ENCODE results near the gene RRP1B. TPM values are rescaled to one million over a fixed set of nuclear protein-coding genes. Genes with fewer than 3 reads are reported as not detected.
A peak's percentile ranks its signal among the peaks of the same experiment; 100 is the strongest.

RRP1B gene
- total RNA-seq, 1 donor from 2014 or later: 10.6 TPM

DNA sequence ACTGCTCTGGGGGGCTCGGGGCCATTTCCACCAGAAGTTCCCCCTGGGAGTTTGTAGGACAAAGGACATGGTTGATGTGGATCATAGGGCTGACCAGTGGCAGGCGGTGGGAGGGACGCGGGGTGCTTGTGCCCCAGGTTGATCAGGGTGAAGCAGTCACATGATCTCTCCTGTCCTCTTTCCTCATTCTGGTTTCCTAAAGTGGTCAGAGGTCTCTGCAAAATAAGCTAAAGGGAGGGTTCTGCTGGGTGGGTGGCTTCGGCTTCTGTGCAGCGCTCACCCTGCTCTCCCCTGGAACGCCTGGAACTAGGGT is 68.8 kb downstream of the RRP1B start:
- peaks cover 0 to 10% of the 10 kb centered on the region in 2 donors for H3K36me3 ChIP-seq
- intact Hi-C loops (cut with DNase I): loop anchor here (1.0 to 10.0 kb wide), 4 partner anchors 30 to 1963 kb away; partner anchors contain the start of genes AGPAT3, CSTB and RIPK4
- peaks cover 23 to 51% of the 10 kb centered on the region in 2 donors for H3K4me1 ChIP-seq
- H3K27me3 ChIP-seq: no peaks in the 10 kb centered on the region
- DNase-seq (ENCODE audit: low spot score in 2 of 2): no peak
- peak overlapping the region; percentile 57 to 70 for H3K4me3 ChIP-seq
- H3K9me3 ChIP-seq: no peaks in the 10 kb centered on the region
- peak overlapping the region; percentile 90 to 91 for H3K27ac ChIP-seq
- TF ChIP-seq, protein P1, sequence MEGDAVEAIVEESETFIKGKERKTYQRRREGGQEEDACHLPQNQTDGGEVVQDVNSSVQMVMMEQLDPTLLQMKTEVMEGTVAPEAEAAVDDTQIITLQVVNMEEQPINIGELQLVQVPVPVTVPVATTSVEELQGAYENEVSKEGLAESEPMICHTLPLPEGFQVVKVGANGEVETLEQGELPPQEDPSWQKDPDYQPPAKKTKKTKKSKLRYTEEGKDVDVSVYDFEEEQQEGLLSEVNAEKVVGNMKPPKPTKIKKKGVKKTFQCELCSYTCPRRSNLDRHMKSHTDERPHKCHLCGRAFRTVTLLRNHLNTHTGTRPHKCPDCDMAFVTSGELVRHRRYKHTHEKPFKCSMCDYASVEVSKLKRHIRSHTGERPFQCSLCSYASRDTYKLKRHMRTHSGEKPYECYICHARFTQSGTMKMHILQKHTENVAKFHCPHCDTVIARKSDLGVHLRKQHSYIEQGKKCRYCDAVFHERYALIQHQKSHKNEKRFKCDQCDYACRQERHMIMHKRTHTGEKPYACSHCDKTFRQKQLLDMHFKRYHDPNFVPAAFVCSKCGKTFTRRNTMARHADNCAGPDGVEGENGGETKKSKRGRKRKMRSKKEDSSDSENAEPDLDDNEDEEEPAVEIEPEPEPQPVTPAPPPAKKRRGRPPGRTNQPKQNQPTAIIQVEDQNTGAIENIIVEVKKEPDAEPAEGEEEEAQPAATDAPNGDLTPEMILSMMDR (IDR thresholded peaks at IDR 0.05): no peak

DNA sequence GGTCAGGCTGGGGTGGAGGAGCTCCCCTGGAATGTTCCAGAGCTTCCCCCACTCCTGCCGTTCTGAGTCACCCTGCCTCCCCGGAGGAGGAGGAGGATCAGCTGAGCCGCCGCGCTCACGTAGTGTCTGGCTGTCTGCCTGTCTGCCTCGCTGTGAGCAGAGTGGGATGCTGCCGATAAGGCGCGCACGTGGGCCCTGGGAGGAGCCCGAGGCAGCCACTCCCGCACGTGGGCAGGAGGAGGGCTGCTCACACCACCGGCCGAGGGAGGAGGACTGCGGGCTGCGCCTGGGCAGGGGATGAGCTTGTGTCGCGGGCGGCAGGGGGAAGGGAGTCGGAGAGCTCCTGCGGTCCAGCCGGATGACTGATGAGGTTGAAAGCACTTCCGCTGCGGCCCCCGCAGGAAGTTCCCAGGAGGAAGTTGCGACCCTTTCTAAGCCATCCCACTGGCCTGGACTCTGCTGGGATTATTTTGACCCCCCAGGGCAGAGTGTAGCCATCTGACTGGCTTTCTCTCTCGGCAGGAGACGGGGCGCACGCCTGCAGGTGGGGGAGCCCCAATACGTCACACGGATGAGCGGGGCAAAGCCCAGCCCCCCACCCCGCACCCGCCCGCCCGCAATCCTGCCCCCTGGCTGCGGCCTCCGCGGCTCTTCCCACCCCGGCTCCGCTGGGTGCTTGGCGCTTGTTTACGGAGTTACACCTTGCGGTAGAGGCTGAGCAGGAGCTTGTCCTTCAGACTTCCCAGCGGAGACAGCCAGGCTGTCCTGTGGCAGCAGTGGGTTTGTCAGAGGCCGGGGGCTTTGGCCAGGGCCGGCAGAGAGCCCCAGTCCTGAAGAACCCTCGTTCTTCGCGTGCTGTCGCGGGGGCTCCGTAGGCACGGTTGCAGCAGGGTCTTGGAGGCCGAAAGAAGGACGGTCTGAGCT is 69.4 kb downstream of the RRP1B start:
- TF ChIP-seq, protein P1 (IDR thresholded peaks at IDR 0.05): peak in 2 of 3 experiments; percentile 32 to 48
- Histone ChIP-seq H3K36me3 (peaks cover 0 to 7% of the 10 kb centered on the region in 2 donors), H3K27me3 (no peaks in the 10 kb centered on the region), H3K9me3 (no peaks in the 10 kb centered on the region), H3K4me1 (peaks cover 27 to 57% of the 10 kb centered on the region in 2 donors), H3K4me3 (peak overlapping the region; percentile 57 to 70), H3K27ac (peak overlapping the region; percentile 90 to 91)
- peak; percentile 89 to 98 for DNase-seq (ENCODE audit: low spot score in 2 of 2)
- intact Hi-C loops (cut with DNase I): loop anchor here (1.0 to 10.0 kb wide), 4 partner anchors 30 to 1964 kb away; partner anchors contain the start of genes AGPAT3, CSTB and RIPK4

DNA sequence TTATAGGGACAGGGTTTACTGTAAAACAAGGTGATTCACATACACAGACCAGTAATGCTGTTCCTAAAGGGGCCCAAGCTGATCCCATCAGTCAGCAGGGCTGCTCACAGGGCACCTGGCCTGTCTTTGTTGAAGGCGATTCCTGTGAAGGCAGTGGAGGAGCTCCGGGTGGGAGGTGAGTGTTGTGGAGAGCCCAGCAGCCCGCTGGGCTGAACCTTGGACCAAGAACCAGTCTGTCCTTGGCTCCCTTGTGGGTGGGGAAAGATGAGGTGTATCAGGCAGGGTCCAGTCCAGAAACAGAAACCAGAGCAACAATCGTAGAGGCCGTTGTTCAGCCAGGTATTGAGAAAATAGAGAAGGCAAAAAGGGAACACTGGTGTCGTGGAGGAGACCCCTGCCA is 72.1 kb downstream of the RRP1B start:
- no peak for DNase-seq (ENCODE audit: low spot score in 2 of 2)
- Histone ChIP-seq H3K4me1 (peaks cover 33 to 63% of the 10 kb centered on the region in 2 donors), H3K27me3 (no peaks in the 10 kb centered on the region), H3K4me3 (peak overlapping the region in 1 of 2 donors; percentile 19), H3K9me3 (no peaks in the 10 kb centered on the region), H3K36me3 (no peaks in the 10 kb centered on the region), H3K27ac (peak overlapping the region; percentile 36 to 57)
- TF ChIP-seq, protein P1 (IDR thresholded peaks at IDR 0.05): no peak
- intact Hi-C loops (cut with DNase I): no loop called here

DNA sequence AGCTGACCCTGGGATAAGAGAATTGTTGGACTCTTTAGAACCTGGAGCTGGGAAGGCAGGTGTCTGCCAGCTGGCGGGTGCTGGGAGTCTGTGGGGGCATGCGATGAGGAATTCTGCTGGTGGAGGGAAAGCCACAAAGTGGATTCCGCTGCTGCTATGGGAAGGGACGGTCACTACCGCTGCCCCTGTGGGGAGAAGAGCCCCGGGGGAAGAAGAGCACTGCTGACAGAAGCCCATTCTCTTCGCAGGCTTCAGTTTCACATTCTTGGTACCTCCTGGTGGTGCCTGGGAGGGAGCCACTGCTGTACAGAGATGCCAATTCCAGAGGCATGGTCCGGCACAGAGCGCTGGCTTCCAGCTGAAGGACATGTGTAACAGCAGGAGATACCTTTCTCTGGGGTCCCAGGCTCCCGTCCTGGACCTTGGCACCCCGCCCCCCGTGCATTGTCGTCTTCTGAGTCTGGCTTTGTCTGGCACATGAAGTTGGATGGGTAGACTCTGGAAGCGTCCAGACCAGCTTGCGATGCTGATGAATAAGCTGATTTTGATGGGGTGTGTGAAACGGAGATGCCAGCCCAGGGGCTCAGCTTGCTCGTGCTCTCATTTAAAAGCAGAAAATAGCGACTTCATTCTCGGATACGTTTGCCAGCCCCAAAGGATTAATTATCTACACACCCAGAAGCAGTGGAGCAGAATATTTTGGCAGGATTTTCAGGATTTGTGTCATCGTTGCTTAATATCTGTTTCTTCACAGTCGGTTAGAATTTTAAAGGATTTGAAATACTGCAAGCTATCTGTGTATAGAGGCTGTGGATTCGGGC is 72.7 kb downstream of the RRP1B start:
- H3K4me1 ChIP-seq: peaks cover 28 to 57% of the 10 kb centered on the region in 2 donors

DNA sequence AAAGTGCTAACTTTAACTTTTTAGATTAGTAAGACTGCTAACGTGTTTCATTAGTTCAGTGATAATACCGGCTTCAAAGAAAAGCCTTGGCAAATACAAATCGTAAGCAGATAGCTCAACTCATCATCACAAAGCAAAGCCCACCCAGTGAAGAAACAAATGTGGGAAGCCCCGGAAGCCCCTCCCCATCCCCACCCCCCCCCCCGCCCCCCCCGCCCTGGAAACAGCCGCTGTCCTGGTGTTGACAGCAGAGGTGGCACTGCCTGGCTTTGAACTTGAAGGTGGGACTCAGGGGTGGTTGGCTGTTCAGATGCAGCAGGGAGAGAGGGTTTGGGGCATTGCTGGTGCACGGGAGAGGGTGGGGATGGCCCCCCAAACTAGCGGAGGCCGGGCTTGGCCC is 73.7 kb downstream of the RRP1B start:
- intact Hi-C loops (cut with DNase I): no loop called here
- Histone ChIP-seq H3K4me1 (peaks cover 19 to 48% of the 10 kb centered on the region in 2 donors), H3K27ac (no peak overlapping the region), H3K4me3 (no peak overlapping the region), H3K27me3 (no peaks in the 10 kb centered on the region), H3K36me3 (peaks cover 0 to 8% of the 10 kb centered on the region in 2 donors), H3K9me3 (no peaks in the 10 kb centered on the region)
- DNase-seq (ENCODE audit: low spot score in 2 of 2): no peak
- TF ChIP-seq, protein P1 (IDR thresholded peaks at IDR 0.05): no peak

More for the DNA sequence above, 72.7 kb downstream of the RRP1B start:
- TF ChIP-seq, protein P1 (IDR thresholded peaks at IDR 0.05): no peak
- H3K27ac ChIP-seq: peak overlapping the region; percentile 36 to 57
- intact Hi-C loops (cut with DNase I): no loop called here
- no peaks in the 10 kb centered on the region for H3K9me3 ChIP-seq
- H3K27me3 ChIP-seq: no peaks in the 10 kb centered on the region
- peak overlapping the region in 1 of 2 donors; percentile 19 for H3K4me3 ChIP-seq
- H3K36me3 ChIP-seq: no peaks in the 10 kb centered on the region
- no peak for DNase-seq (ENCODE audit: low spot score in 2 of 2)

Measured in ascending aorta (tissue), 2 donors.